ENCODE measurements around the gene IDH2. TPM values are rescaled to one million over a fixed set of nuclear protein-coding genes. Genes with fewer than 3 reads are reported as not detected.

The IDH2 gene
- total and polyA plus RNA-seq, 2 of the 13 experiments (the other 11 are each of a cell fraction or from before 2014, with no cell fraction given) = 121 to 145 TPM

DNA sequence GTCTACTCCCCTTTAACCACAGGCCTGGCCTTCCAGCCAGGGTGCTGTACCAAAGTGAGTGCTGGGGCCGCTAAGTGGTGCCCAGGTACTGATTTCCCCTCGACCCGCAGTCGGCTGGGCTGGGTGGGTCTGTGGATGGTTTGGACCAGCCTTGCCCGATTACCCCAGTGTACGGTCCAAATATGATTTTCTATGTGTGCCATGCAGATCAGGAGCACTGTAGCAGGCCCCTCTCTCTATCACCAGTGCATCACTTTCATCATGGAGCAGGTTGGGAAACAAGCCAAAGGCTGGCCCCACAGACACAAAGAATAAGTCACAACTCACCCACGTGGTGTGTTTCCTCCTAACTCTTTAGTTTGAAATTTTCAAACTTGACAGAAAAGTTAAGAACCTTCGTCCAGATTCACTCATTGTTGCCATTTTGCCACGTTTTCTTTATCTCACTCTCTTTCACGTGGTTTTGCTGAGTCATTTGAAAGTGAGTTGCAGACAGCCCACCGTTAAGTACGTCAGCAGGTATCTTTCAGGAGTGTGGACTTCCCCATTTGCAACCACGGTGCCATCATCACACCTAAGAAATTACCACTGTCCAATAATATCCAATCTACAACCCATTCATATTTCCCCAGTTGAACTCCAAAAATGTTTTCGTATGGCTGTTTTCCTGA lies 64.2 kb downstream of the IDH2 start (continued):
- TF ChIP-seq, protein P1, sequence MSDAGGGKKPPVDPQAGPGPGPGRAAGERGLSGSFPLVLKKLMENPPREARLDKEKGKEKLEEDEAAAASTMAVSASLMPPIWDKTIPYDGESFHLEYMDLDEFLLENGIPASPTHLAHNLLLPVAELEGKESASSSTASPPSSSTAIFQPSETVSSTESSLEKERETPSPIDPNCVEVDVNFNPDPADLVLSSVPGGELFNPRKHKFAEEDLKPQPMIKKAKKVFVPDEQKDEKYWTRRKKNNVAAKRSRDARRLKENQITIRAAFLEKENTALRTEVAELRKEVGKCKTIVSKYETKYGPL (CRISPR knock-in tag; IDR thresholded peaks at IDR 0.05) = no peak
- TF ChIP-seq TSC22D2 (CRISPR knock-in tag; IDR thresholded peaks at IDR 0.05; ENCODE audit: borderline replicate concordance) = no peak
- TF ChIP-seq, protein P2, sequence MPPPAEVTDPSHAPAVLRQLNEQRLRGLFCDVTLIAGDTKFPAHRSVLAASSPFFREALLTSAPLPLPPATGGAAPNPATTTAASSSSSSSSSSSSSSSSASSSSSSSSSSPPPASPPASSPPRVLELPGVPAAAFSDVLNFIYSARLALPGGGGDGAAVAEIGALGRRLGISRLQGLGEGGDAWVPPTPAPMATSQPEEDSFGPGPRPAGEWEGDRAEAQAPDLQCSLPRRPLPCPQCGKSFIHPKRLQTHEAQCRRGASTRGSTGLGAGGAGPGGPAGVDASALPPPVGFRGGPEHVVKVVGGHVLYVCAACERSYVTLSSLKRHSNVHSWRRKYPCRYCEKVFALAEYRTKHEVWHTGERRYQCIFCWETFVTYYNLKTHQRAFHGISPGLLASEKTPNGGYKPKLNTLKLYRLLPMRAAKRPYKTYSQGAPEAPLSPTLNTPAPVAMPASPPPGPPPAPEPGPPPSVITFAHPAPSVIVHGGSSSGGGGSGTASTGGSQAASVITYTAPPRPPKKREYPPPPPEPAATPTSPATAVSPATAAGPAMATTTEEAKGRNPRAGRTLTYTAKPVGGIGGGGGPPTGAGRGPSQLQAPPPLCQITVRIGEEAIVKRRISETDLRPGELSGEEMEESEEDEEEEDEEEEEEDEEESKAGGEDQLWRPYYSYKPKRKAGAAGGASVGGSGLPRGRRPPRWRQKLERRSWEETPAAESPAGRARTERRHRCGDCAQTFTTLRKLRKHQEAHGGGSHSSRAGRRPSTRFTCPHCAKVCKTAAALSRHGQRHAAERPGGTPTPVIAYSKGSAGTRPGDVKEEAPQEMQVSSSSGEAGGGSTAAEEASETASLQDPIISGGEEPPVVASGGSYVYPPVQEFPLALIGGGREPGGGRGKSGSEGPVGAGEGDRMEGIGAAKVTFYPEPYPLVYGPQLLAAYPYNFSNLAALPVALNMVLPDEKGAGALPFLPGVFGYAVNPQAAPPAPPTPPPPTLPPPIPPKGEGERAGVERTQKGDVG (CRISPR knock-in tag; IDR thresholded peaks at IDR 0.05; ENCODE audit: borderline replicate concordance) = no peak
- no peak for TF ChIP-seq MYNN (CRISPR knock-in tag; IDR thresholded peaks at IDR 0.05; ENCODE audit: low read depth)
- TF ChIP-seq ARID2 (CRISPR knock-in tag; IDR thresholded peaks at IDR 0.05; ENCODE audit: borderline replicate concordance) = no peak
- TF ChIP-seq HINFP (CRISPR knock-in tag; IDR thresholded peaks at IDR 0.05; ENCODE audit: low read depth) = no peak
- TF ChIP-seq ZNF280D (CRISPR knock-in tag; IDR thresholded peaks at IDR 0.05) = no peak
- peak; percentile 44; the same call in 1 of the 2 replicates for TF ChIP-seq ZXDC (CRISPR knock-in tag; IDR thresholded peaks at IDR 0.05)
- peak; percentile 72 for TF ChIP-seq CREB1 (IDR thresholded peaks at IDR 0.05)
- no peak; the same call in 1 of the 2 replicates for TF ChIP-seq CREB1 (CRISPR knock-in tag; IDR thresholded peaks at IDR 0.05)
- TF ChIP-seq ZNF441 (CRISPR knock-in tag; IDR thresholded peaks at IDR 0.05; ENCODE audit: borderline replicate concordance) = no peak
- TF ChIP-seq MAFF (IDR thresholded peaks at IDR 0.05; ENCODE audit: low read depth, low read length) = peak; percentile 92
- TF ChIP-seq EEA1 (CRISPR knock-in tag; IDR thresholded peaks at IDR 0.05; ENCODE audit: borderline replicate concordance) = no peak
- TF ChIP-seq NFYB (CRISPR knock-in tag; IDR thresholded peaks at IDR 0.05) = no peak
- no peak for TF ChIP-seq ZNF235 (CRISPR knock-in tag; IDR thresholded peaks at IDR 0.05; ENCODE audit: borderline replicate concordance)
- TF ChIP-seq ZBTB21 (CRISPR knock-in tag; IDR thresholded peaks at IDR 0.05) = peak; percentile 59; the same call in 1 of the 2 replicates
